Loucy (cell line): ENCODE data around the gene FTO.

Experiments used
- EZH2phosphoT487 ChIP-seq: fragments of 200-600 bp; IDR thresholded peaks from 2 replicates; pipeline ENCODE4 v1.6.1; 2018; ENCODE audit warnings: antibody characterized with exemption, mild to moderate bottlenecking, moderate library complexity, borderline replicate concordance
- TF ChIP-seq, protein P1 (sequence below): fragments of 200-600 bp; sonication (generic); conservative IDR thresholded peaks from 2 replicates; pipeline ENCODE4 v1.5.1; 2014; ENCODE audit warnings: mild to moderate bottlenecking, antibody characterized with exemption, low read length

DNA sequence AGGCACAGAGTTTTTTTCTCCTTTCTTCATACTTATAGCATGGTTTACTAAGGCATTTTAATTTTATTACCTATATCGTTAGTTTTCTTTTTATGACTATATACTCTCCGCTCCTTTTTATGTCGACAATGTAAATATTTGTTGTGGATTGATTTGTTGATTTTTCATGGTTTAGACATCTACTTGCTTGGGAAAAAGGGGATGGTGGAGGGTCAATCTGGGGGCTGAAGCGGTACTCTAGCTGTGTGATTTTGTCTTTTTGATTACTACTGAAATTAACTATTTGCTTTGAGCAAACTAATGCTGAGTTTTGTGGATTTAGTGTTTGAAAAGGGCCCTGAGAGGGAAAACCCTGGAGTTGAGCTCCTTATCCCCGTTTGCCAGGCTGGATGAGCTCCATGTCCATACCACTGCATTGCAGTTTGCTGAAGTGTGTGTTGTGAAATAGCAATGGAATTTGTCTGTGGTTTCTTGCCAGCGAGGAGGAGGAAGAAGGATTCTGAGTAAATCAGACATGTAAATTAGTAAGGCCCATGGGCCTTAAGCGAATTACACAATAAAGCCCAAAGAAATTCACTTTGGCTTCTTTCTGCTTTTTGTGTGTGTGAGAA lies 72.0 kb downstream of the FTO start:
- TF ChIP-seq, protein P1, sequence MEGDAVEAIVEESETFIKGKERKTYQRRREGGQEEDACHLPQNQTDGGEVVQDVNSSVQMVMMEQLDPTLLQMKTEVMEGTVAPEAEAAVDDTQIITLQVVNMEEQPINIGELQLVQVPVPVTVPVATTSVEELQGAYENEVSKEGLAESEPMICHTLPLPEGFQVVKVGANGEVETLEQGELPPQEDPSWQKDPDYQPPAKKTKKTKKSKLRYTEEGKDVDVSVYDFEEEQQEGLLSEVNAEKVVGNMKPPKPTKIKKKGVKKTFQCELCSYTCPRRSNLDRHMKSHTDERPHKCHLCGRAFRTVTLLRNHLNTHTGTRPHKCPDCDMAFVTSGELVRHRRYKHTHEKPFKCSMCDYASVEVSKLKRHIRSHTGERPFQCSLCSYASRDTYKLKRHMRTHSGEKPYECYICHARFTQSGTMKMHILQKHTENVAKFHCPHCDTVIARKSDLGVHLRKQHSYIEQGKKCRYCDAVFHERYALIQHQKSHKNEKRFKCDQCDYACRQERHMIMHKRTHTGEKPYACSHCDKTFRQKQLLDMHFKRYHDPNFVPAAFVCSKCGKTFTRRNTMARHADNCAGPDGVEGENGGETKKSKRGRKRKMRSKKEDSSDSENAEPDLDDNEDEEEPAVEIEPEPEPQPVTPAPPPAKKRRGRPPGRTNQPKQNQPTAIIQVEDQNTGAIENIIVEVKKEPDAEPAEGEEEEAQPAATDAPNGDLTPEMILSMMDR: no peak
- TF ChIP-seq EZH2phosphoT487: no peak
